WTC11 (cell line): ENCODE results near the gene ATL2.

Experiments used
- NR3C1 ChIP-seq: sonication (generic); formaldehyde crosslinking; conservative IDR thresholded peaks from 2 replicates; pipeline ENCODE4 v1.8.1; 2023; ENCODE audit warnings: low read depth, mild to moderate bottlenecking, missing genetic modification reagents
- ZNF121 ChIP-seq: sonication (generic); formaldehyde crosslinking; IDR thresholded peaks from 2 replicates; pipeline ENCODE4 v1.8.0; 2023; ENCODE audit warnings: missing genetic modification reagents
- TF ChIP-seq, protein P1 (sequence below): sonication (generic); formaldehyde crosslinking; IDR thresholded peaks from 2 replicates; pipeline ENCODE4 v1.8.0; 2022; ENCODE audit warnings: missing genetic modification reagents
- TF ChIP-seq, protein P2 (sequence below): sonication (generic); formaldehyde crosslinking; IDR thresholded peaks from 2 replicates; pipeline ENCODE4 v1.8.1; 2023; ENCODE audit warnings: mild to moderate bottlenecking, moderate library complexity, missing genetic modification reagents
- TF ChIP-seq, protein P3 (sequence below): fragments of 200-600 bp; IDR thresholded peaks from 2 replicates; pipeline ENCODE4 v1.8.0; 2022; ENCODE audit warnings: antibody characterized with exemption
- TF ChIP-seq, protein P4 (sequence below): sonication (generic); formaldehyde crosslinking; IDR thresholded peaks from 2 replicates; pipeline ENCODE4 v1.8.1; 2023; ENCODE audit warnings: mild to moderate bottlenecking, missing genetic modification reagents, moderate library complexity

- TF ChIP-seq, protein P1, sequence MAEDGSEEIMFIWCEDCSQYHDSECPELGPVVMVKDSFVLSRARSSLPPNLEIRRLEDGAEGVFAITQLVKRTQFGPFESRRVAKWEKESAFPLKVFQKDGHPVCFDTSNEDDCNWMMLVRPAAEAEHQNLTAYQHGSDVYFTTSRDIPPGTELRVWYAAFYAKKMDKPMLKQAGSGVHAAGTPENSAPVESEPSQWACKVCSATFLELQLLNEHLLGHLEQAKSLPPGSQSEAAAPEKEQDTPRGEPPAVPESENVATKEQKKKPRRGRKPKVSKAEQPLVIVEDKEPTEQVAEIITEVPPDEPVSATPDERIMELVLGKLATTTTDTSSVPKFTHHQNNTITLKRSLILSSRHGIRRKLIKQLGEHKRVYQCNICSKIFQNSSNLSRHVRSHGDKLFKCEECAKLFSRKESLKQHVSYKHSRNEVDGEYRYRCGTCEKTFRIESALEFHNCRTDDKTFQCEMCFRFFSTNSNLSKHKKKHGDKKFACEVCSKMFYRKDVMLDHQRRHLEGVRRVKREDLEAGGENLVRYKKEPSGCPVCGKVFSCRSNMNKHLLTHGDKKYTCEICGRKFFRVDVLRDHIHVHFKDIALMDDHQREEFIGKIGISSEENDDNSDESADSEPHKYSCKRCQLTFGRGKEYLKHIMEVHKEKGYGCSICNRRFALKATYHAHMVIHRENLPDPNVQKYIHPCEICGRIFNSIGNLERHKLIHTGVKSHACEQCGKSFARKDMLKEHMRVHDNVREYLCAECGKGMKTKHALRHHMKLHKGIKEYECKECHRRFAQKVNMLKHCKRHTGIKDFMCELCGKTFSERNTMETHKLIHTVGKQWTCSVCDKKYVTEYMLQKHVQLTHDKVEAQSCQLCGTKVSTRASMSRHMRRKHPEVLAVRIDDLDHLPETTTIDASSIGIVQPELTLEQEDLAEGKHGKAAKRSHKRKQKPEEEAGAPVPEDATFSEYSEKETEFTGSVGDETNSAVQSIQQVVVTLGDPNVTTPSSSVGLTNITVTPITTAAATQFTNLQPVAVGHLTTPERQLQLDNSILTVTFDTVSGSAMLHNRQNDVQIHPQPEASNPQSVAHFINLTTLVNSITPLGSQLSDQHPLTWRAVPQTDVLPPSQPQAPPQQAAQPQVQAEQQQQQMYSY: no peak
- TF ChIP-seq, protein P2, sequence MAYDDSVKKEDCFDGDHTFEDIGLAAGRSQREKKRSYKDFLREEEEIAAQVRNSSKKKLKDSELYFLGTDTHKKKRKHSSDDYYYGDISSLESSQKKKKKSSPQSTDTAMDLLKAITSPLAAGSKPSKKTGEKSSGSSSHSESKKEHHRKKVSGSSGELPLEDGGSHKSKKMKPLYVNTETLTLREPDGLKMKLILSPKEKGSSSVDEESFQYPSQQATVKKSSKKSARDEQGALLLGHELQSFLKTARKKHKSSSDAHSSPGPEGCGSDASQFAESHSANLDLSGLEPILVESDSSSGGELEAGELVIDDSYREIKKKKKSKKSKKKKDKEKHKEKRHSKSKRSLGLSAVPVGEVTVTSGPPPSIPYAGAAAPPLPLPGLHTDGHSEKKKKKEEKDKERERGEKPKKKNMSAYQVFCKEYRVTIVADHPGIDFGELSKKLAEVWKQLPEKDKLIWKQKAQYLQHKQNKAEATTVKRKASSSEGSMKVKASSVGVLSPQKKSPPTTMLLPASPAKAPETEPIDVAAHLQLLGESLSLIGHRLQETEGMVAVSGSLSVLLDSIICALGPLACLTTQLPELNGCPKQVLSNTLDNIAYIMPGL (CRISPR knock-in tag): no peak
- TF ChIP-seq NR3C1 (CRISPR knock-in tag) (no peak), ZNF121 (CRISPR knock-in tag) (no peak)
- TF ChIP-seq, protein P3, sequence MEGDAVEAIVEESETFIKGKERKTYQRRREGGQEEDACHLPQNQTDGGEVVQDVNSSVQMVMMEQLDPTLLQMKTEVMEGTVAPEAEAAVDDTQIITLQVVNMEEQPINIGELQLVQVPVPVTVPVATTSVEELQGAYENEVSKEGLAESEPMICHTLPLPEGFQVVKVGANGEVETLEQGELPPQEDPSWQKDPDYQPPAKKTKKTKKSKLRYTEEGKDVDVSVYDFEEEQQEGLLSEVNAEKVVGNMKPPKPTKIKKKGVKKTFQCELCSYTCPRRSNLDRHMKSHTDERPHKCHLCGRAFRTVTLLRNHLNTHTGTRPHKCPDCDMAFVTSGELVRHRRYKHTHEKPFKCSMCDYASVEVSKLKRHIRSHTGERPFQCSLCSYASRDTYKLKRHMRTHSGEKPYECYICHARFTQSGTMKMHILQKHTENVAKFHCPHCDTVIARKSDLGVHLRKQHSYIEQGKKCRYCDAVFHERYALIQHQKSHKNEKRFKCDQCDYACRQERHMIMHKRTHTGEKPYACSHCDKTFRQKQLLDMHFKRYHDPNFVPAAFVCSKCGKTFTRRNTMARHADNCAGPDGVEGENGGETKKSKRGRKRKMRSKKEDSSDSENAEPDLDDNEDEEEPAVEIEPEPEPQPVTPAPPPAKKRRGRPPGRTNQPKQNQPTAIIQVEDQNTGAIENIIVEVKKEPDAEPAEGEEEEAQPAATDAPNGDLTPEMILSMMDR: no peak
- TF ChIP-seq, protein P4, sequence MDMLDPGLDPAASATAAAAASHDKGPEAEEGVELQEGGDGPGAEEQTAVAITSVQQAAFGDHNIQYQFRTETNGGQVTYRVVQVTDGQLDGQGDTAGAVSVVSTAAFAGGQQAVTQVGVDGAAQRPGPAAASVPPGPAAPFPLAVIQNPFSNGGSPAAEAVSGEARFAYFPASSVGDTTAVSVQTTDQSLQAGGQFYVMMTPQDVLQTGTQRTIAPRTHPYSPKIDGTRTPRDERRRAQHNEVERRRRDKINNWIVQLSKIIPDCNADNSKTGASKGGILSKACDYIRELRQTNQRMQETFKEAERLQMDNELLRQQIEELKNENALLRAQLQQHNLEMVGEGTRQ: no peak
Measured at GRCh38 chr2:38301340-38301968, 75.6 kb downstream of the ATL2 start.
